ENCODE results near the gene PIP5K1C. TPM values are rescaled to one million over a fixed set of nuclear protein-coding genes. Genes with fewer than 3 reads are reported as not detected.
A peak's percentile ranks its signal among the peaks of the same experiment; 100 is the strongest.
"Not testable (repeated sequence)": the region's sequence is repeated elsewhere in the genome, so short reads cannot be mapped to it uniquely, and the experiment has no call there.

The PIP5K1C gene
- total RNA-seq, 2 experiments from 2014 or later, result 14.6 to 15.3 TPM

DNA sequence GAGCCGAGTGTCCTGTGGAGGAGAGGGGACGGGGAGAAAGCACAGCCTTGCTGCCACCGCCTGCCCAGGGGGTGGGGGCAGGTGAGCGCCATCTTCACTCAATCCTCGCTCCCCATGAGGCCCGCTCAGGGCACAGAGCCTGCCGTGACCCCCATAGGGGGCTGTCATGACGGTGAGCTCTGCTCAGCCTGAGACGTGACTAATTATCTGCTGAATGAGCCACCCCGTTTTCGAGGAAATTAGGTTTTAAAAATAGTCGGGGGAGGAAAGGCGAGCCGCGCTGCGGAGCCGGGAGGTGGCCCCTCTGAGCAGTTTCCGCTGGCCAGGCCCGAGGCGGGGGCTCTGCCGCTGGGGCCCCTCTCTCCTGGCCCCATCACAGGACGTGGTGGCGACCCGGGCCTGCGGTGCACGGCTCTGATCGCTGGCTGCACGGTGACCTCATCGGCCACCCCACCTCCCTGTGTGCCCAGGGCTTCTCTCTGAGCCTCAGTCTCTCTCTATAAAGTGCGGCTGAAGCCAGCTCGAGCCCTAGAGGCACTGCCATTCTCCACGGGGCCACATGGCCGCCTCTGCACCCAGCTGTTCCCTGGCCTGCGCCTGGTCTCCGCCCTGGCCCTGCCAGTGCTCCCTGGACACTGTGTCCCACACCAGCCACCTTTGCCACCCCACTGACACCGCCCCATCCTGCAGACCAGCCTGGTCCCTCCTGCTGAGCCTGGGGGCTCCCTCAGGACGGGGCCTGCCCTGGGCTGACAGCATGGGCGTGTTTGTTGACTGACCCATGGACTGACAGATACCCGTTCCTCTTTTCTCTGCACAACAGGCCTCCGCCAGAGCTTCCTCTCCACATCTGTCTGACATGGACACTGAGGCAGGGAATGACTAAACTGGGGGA, 28.3 kb downstream of the PIP5K1C start:
- Mint-ChIP-seq H3K9me3 (ENCODE audit: low read depth) (no peaks in the 10 kb centered on the region), H3K27ac (no peak overlapping the region), H3K4me1 (peaks cover 23% of the 10 kb centered on the region), H3K4me3 (peak overlapping the region; percentile 49), H3K27me3 (no peaks in the 10 kb centered on the region), H3K36me3 (ENCODE audit: low read depth) (no peaks in the 10 kb centered on the region)
- ChIA-PET CTCF (interaction anchor here (0.6 to 2.2 kb wide), 6 partner anchors 10 to 149 kb away, joined by 3 to 8 read pairs (median 3); partner anchors contain the start of gene PIP5K1C), POLR2A (interaction anchor here (0.7 to 1.0 kb wide), 2 partner anchors 19 to 28 kb away, joined by 3 to 5 read pairs; no protein-coding TSS in a partner anchor)
- intact Hi-C loops (cut with DNase I, micrococcal nuclease), result loop anchor here in 1 of 2 experiments (1.0 kb wide), 2 partner anchors 18 to 28 kb away; partner anchors contain the start of gene PIP5K1C
- peak; percentile 79 for ATAC-seq
- peak; percentile 66 for DNase-seq

DNA sequence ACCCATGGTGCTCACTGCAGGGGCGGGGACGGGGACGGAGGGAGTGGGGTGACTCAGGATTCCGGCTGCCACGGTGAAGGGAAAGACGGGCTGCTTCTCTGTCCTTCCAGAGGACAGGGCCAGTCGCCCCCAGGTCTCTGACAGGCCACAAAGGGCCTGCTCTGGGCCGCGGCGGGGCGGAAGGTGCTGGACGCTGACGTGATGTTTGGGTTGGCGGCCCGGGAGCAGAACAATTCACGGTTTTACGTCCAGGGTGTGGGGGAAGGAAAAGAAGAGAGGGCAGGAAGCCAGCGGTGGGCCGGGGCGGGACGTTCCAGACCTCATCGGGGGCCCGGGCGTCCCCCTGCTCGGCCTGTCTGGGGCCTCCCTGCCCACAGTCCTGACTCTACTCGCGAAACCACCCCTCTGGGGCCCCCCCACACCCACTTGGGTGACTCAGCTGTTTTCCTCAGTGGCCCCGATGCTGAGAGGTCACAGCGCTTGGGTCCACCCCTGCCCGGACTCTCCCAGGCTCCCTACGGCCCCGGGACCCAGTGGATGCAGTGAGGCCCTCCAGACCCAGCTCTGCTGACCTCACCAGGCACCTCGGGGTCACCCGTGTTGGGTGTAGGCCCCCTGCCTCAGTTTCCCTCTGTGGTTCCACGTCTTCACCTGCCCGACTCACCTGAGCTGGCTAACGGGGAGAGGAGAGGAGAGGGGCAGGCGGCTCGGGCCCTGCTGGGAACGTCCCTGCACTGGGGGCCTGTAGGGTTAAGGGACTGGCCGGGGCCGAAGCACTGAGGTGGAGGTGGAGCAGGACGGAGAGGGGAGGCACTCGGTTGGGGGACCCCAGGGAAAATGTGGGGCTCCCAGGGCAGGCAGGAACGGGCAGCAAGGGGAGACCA, 29.2 kb downstream of the PIP5K1C start:
- H3K4me1 Mint-ChIP-seq, result peaks cover 23% of the 10 kb centered on the region
- intact Hi-C loops (cut with DNase I, micrococcal nuclease), result loop anchor here in 1 of 2 experiments (1.0 kb wide), 2 partner anchors 19 to 29 kb away; partner anchors contain the start of gene PIP5K1C
- ChIA-PET CTCF (interaction anchor here (1.0 to 2.2 kb wide), 3 partner anchors 9 to 30 kb away, joined by 3 to 8 read pairs (median 6); partner anchors contain the start of gene PIP5K1C), POLR2A (interaction anchor here (0.7 to 1.0 kb wide), 2 partner anchors 20 to 29 kb away, joined by 3 to 5 read pairs; no protein-coding TSS in a partner anchor)
- ATAC-seq, result peak; percentile 50
- peak; percentile 71 for DNase-seq
- no peaks in the 10 kb centered on the region for H3K9me3 Mint-ChIP-seq (ENCODE audit: low read depth)
- H3K27me3 Mint-ChIP-seq, result no peaks in the 10 kb centered on the region
- H3K36me3 Mint-ChIP-seq (ENCODE audit: low read depth), result no peaks in the 10 kb centered on the region
- peak overlapping the region; percentile 49 for H3K4me3 Mint-ChIP-seq
- peak overlapping the region; percentile 78 for H3K27ac Mint-ChIP-seq

DNA sequence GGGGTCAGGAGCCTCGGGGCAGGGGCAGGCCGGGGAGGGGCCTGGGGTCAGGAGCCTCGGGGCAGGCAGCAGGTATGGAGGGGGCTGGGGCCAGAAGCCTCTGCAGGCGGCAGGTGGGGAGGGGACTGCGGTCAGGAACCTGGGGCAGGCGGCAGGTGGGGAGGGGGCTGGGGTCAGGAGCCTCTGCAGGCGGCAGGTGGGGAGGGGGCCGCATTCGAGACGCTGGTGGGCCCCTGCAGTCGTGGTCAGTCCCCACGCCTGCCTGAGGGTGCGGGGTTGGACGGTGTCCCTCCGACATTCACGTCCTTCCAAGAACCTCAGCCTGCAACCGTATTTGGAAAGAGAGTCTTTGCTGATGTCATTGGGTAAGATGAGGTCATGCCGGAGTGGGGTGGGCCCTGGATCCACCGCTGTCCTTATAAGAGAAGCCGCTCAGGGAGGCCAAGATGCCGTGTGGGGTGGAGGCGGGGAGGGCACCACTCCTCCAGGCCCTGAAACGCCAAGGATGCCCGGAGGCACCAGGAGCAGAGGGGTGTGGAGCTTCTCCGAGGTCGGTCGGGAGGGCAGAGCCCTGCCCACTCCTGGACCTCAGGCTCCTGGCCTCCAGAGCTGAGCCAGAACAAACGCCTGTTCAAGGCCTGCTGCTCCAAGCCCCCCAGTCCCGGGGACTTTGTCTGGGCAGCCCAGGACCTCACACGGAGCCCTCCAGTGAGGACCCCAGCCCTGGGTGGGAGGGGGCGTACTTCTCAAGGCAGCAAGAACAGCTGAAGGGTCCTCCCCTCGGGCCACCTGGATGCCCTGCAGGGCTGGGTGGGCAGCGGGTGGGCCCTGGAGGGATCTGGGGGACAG, 30.1 kb downstream of the PIP5K1C start:
- H3K27me3 Mint-ChIP-seq, result no peaks in the 10 kb centered on the region
- CTCF ChIA-PET, result interaction anchor here (2.2 kb wide), 1 partner anchor 30 kb away, joined by 8 read pairs; the partner anchor contains the start of gene PIP5K1C
- no peaks in the 10 kb centered on the region for H3K36me3 Mint-ChIP-seq (ENCODE audit: low read depth)

DNA sequence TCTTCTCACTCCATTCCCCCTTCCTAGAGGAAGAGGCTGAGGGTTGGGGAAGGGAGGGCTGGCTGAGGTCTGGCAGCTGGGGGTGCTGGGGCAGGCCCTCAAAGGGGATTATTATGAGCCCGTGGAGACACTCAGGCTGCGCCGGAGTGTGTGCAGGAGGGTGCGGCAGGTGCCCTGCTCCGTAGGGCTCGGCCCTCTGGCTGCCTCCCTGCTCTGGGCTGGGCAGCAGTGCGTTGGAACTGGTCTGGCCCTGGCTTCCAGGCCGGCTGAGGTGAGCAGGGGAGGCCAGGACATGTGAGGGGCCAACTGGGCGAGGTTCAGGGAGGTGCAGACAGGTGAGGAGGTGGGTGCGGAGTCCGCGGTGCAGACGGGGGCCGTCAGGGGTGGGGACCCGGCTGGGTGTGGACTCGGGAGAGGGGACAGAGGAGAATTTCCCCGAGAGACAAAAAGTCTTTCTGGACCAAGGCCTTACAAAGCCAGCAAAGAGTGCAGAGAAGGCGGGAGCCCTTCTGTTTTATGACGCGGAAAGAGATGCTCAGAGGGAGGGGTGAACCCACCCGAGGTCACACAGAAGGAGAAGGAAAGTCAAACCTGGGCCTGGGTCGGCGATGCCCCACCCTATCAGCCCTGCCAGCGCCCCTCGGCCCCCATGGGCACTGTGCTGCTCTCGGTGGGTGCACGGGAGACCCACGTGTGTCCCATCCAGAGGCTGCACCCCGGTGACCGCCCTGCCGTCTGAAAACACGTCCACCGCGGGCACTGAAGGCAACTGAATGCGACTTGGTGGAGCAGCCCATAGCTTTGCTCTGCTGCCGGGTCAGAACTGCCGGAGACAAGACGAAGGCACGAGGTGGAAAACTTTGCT, 31.0 kb downstream of the PIP5K1C start:
- H3K27me3 Mint-ChIP-seq, result no peaks in the 10 kb centered on the region
- H3K9me3 Mint-ChIP-seq (ENCODE audit: low read depth), result no peaks in the 10 kb centered on the region

More for the DNA sequence above, 30.1 kb downstream of the PIP5K1C start:
- intact Hi-C loops (cut with DNase I, micrococcal nuclease), result no loop called here
- ATAC-seq, result no peak
- H3K4me1 Mint-ChIP-seq, result peaks cover 23% of the 10 kb centered on the region
- no peak overlapping the region for H3K27ac Mint-ChIP-seq
- H3K4me3 Mint-ChIP-seq, result peak overlapping the region; percentile 49
- POLR2A ChIA-PET, result no interaction called here
- H3K9me3 Mint-ChIP-seq (ENCODE audit: low read depth), result no peaks in the 10 kb centered on the region
- no peak for DNase-seq

DNA sequence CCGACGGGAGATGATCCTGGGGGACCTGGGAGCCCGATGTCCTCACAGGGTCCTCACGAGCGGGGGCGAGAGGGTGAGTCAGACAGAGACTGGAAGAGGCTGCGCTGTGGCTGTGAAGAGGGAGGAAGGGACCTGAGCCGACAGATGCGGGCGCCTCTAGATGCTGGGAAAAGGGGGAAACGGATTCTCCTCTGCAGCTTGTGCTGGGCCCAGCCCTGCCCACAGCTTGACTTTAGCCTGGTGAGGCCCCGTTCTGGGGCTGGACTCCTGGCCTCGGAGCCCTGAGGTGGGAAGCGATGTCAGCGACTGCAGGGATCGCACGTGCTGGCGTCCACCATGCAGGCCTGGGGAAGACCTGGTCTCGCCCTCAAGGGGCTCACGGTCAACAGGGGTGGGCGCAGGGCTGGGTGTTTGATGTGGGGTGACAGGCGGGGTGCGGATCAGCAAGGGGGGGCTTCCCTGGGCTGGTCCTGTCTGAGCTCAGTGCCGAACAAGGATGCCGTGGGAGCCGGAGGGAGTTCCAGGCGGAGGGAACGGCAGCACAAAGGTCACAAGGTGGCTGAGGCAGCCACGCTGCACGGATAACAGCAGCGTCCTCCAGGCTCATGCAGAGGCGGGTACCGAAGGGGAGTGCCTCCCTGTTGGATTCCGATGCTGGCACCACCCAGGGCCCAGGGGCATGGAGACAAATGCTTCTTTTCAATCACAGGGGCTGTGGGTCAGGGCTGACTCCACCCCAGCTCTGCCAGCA, 31.8 kb downstream of the PIP5K1C start:
- ChIA-PET CTCF (interaction anchor here (0.9 to 2.3 kb wide), 2 partner anchors 32 kb away, joined by 3 to 11 read pairs; partner anchors contain the start of gene PIP5K1C), POLR2A (no interaction called here)
- no peak for DNase-seq
- Mint-ChIP-seq H3K36me3 (ENCODE audit: low read depth) (no peaks in the 10 kb centered on the region), H3K9me3 (ENCODE audit: low read depth) (no peaks in the 10 kb centered on the region), H3K4me3 (no peak overlapping the region), H3K4me1 (peaks cover 23% of the 10 kb centered on the region), H3K27ac (no peak overlapping the region), H3K27me3 (no peaks in the 10 kb centered on the region)
- intact Hi-C loops (cut with DNase I, micrococcal nuclease), result no loop called here
- no peak for ATAC-seq

More for the DNA sequence above, 31.0 kb downstream of the PIP5K1C start:
- ATAC-seq (no peak), DNase-seq (no peak)
- Mint-ChIP-seq H3K27ac (no peak overlapping the region), H3K36me3 (ENCODE audit: low read depth) (no peaks in the 10 kb centered on the region), H3K4me1 (peaks cover 23% of the 10 kb centered on the region), H3K4me3 (no peak overlapping the region)
- intact Hi-C loops (cut with DNase I, micrococcal nuclease), result no loop called here
- POLR2A ChIA-PET, result no interaction called here
- CTCF ChIA-PET, result interaction anchor here (0.9 kb wide), 1 partner anchor 31 kb away, joined by 3 read pairs; the partner anchor contains the start of gene PIP5K1C

DNA sequence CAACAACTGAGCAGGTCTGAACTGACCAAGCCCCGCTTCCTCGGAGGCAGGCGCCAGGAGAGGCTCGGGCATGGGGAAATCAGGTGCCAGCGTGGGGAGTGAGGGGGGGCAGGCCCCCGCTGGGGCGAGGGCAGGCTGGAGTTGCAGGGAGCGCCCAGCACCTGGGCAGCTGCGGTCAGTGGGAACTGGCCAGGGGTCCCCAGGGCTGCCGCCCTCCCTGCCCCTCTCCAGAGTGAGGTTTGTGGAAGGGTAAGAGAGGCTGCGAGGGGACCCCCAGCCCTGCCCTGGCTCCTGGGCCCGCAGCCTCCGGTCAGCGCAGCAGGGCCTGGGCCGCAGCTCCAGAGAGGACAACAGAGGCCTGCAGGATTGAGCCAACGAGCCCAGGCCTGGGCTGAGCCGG, 32.5 kb downstream of the PIP5K1C start:
- H3K4me1 Mint-ChIP-seq, result peaks cover 23% of the 10 kb centered on the region
- H3K9me3 Mint-ChIP-seq (ENCODE audit: low read depth), result no peaks in the 10 kb centered on the region
- H3K27me3 Mint-ChIP-seq, result no peaks in the 10 kb centered on the region
- no peak overlapping the region for H3K27ac Mint-ChIP-seq
- no peaks in the 10 kb centered on the region for H3K36me3 Mint-ChIP-seq (ENCODE audit: low read depth)
- intact Hi-C loops (cut with DNase I, micrococcal nuclease), result loop anchor here in 1 of 2 experiments (2.0 kb wide), 1 partner anchor 33 kb away; the partner anchor contains the start of gene PIP5K1C
- DNase-seq (no peak), ATAC-seq (no peak)
- CTCF ChIA-PET, result interaction anchor here (0.6 to 2.3 kb wide), 3 partner anchors 25 to 35 kb away, joined by 3 to 11 read pairs (median 3); partner anchors contain the start of gene PIP5K1C
- H3K4me3 Mint-ChIP-seq, result no peak overlapping the region
- POLR2A ChIA-PET, result no interaction called here

DNA sequence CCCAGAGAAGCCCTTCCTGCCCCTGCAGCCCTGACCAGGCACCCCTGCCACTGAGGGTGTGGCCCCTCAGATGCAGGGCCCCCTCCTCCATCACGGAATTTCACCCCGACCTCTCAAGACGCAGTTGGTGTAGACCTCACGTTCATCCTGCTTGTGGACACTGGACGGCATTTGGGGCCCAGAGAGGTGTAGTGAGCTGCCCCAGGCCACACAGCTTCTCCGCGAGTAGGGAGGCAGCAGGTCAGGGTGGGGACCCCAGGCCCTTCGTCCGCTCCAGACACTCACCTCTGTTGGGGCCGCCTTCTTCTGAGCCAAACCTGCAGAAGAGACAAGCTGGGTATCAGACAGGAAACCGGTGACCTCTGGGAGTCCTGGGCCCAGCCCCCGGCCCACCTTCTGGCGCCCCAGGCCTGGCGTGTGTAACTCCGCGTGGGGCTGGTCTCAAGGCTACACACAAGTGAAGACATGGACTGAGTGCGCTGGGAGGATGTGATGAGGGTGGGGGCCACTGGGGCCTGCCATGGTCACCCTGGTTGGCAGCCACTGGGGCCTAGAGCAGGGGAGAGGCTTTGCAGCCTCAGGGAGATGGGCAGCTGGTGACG, 33.1 kb downstream of the PIP5K1C start:
- ATAC-seq, result no peak
- Mint-ChIP-seq H3K4me3 (no peak overlapping the region), H3K27ac (no peak overlapping the region), H3K4me1 (peaks cover 20% of the 10 kb centered on the region), H3K27me3 (no peaks in the 10 kb centered on the region), H3K9me3 (ENCODE audit: low read depth) (no peaks in the 10 kb centered on the region), H3K36me3 (ENCODE audit: low read depth) (no peaks in the 10 kb centered on the region)
- DNase-seq, result no peak
- intact Hi-C loops (cut with DNase I, micrococcal nuclease), result loop anchor here in 1 of 2 experiments (2.0 kb wide), 1 partner anchor 34 kb away; the partner anchor contains the start of gene PIP5K1C
- POLR2A ChIA-PET, result no interaction called here
- CTCF ChIA-PET, result interaction anchor here (0.6 to 2.3 kb wide), 7 partner anchors 23 to 41 kb away, joined by 3 to 11 read pairs (median 3); partner anchors contain the start of genes PIP5K1C and TJP3

DNA sequence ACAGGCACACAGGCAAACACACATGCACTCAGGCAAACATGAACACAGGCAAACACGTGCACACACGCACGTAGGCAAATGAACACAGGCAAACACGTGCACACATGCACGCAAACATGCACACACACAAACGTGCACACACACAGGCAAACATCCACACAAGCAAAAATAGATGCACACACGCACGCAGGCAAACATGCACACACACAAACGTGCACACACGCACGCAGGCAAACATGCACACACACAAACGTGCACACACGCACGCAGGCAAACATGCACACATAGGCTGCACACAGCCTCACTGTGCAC, 33.8 kb downstream of the PIP5K1C start:
- H3K27ac Mint-ChIP-seq; H3K9me3 Mint-ChIP-seq (ENCODE audit: low read depth); H3K27me3 Mint-ChIP-seq; POLR2A ChIA-PET; DNase-seq; H3K36me3 Mint-ChIP-seq (ENCODE audit: low read depth); H3K4me3 Mint-ChIP-seq; ATAC-seq: not testable (repeated sequence)
- CTCF ChIA-PET, result interaction anchor here (0.8 to 2.3 kb wide), 8 partner anchors 20 to 42 kb away, joined by 3 to 11 read pairs (median 3); partner anchors contain the start of genes PIP5K1C and TJP3
- H3K4me1 Mint-ChIP-seq, result peaks cover 15% of the 10 kb centered on the region
- intact Hi-C loops (cut with DNase I, micrococcal nuclease), result loop anchor here (1.0 to 2.0 kb wide), 3 partner anchors 34 to 40 kb away; partner anchors contain the start of gene PIP5K1C (in 2 of the 2)
